HuH-7.5 (cell line): ENCODE data around the gene ABCF2.
A peak's percentile ranks its signal among the peaks of the same experiment; 100 is the strongest.

Experiments used
- DNase-seq: peaks from one replicate; pipeline ENCODE4 v3.0.0; 2011; ENCODE audit warnings: low spot score

Gene ABCF2

GRCh38 chr7:151242159-151243044 lies 15.4 kb upstream of the ABCF2 start:
- DNase-seq: no peak

- peak; percentile 4 for DNase-seq
Measured at GRCh38 chr7:151241755-151242096, 14.7 kb upstream of the ABCF2 start.

- DNase-seq: peak; percentile 11
Measured at GRCh38 chr7:151240942-151241754, 14.1 kb upstream of the ABCF2 start.

- DNase-seq: peak; percentile 9
Measured at GRCh38 chr7:151240536-151240935, 13.5 kb upstream of the ABCF2 start.

GRCh38 chr7:151239837-151240459 lies 12.9 kb upstream of the ABCF2 start:
- DNase-seq: peak; percentile 1

- peak; percentile 6 for DNase-seq
Measured at GRCh38 chr7:151238924-151239836, 12.2 kb upstream of the ABCF2 start.

GRCh38 chr7:151238190-151238810 lies 11.3 kb upstream of the ABCF2 start:
- no peak for DNase-seq

GRCh38 chr7:151237244-151238189 lies 10.5 kb upstream of the ABCF2 start:
- peak; percentile 11 for DNase-seq

- DNase-seq: peak; percentile 4
Measured at GRCh38 chr7:151236406-151236805, 9.4 kb upstream of the ABCF2 start.

- peak; percentile 11 for DNase-seq
Measured at GRCh38 chr7:151235091-151235787, 8.2 kb upstream of the ABCF2 start.

GRCh38 chr7:151233804-151234203 lies 6.8 kb upstream of the ABCF2 start:
- no peak for DNase-seq

GRCh38 chr7:151232917-151233701 lies 6.1 kb upstream of the ABCF2 start:
- DNase-seq: peak; percentile 57

GRCh38 chr7:151232091-151232916 lies 5.3 kb upstream of the ABCF2 start, which contains the start of gene CHPF2:
TSS of gene CHPF2 (plus strand) at chr7:151232483. CDS start at chr7:151234012, 1,529 bp downstream.
- peak; percentile 96 for DNase-seq

- no peak for DNase-seq
Measured at GRCh38 chr7:151231080-151231479, 4.1 kb upstream of the ABCF2 start.

- no peak for DNase-seq
Measured at GRCh38 chr7:151229249-151229648, 2.2 kb upstream of the ABCF2 start.

- DNase-seq: no peak
Measured at GRCh38 chr7:151228024-151228866, 1.2 kb upstream of the ABCF2 start.

- no peak for DNase-seq
Measured at GRCh38 chr7:151226560-151226874, 488 bp downstream of the ABCF2 start.
